GM12872 (cell line): Measurements from ENCODE around the gene INSYN2A.

Source experiments
- TF ChIP-seq, protein P1 (sequence below): IDR thresholded peaks from 3 replicates; pipeline ENCODE4 v1.5.1; 2011; ENCODE audit warnings: low read depth, mild to moderate bottlenecking, low read length, moderate library complexity; ENCODE audit not compliant: insufficient read depth

Gene INSYN2A

DNA sequence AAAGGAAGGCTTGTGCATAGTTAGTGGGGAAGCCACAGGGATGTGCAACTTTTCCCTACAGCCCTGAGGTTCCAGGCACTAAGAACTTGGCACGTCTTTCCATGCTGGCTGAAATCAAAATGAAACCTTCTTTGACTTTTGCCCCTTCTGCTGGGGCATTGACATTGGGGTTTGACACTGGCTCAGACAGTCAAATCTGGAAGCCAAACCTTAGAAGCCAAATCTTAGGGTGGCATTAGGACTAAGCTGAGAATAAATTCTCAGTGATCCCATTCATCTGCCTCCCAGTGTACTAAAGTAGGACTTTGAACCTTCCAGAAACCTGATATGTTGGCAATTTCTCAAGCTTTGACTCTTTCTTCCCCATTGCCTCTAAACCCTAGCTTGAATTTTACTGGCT, 31.3 kb upstream of the INSYN2A start:
- TF ChIP-seq, protein P1, sequence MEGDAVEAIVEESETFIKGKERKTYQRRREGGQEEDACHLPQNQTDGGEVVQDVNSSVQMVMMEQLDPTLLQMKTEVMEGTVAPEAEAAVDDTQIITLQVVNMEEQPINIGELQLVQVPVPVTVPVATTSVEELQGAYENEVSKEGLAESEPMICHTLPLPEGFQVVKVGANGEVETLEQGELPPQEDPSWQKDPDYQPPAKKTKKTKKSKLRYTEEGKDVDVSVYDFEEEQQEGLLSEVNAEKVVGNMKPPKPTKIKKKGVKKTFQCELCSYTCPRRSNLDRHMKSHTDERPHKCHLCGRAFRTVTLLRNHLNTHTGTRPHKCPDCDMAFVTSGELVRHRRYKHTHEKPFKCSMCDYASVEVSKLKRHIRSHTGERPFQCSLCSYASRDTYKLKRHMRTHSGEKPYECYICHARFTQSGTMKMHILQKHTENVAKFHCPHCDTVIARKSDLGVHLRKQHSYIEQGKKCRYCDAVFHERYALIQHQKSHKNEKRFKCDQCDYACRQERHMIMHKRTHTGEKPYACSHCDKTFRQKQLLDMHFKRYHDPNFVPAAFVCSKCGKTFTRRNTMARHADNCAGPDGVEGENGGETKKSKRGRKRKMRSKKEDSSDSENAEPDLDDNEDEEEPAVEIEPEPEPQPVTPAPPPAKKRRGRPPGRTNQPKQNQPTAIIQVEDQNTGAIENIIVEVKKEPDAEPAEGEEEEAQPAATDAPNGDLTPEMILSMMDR, result no peak

DNA sequence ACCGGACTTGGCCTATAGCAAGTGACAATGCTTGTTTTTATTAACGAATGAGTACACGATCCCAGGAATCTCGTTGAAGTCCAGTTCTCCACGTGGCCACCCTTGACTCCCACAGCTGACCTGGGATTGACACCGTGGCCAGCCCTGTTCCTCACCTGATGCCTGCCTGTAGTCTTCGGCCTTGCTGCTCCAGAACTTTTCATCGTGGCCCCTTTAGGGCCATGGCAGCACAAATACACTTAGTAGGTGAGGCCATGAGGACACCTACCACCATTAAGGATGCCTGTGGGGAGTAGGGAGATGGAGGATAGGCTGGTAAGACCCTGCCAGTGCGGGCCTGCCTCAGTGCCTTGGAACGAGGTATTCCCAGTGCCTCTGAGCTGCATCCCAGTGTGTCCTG, 30.6 kb upstream of the INSYN2A start:
- TF ChIP-seq, protein P1, result no peak

DNA sequence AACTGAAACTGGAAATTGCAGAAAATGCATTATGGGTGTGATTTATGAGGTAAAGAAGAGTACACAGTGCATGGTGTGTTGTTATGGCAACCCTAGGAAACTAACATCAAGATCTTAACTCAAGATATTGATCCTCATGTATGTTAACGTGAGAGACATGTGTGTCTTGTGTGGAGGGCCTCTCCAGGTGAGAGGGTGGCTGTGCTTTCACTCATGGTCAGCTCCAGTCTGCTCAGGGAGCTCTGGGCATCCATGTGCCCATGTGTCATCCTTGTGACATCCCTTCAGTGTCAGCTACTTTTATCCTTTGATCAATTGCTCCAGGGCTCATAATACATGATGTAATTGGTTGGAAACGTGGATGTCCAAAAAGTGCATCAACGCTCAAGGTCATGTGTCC, 24.9 kb upstream of the INSYN2A start:
- TF ChIP-seq, protein P1, result no peak

DNA sequence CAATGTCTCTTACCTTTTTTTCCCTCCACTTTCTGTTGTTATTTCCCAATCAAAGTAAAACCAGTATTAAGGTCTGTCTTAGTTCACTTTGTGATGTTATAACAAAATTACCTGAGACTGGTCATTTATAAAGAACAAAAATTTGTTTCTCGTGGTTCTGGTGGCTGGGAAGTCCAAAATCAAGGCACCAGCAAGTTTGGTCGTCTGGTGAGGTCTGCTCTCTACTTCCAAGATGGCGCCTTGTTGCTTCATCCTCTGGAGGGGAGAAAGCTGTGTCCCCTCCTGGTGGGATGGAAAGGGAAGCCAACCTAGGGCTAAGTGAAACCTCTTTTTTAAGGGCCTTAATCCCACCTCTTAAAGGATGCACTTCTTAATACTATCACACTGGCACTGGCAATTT, 22.3 kb upstream of the INSYN2A start:
- TF ChIP-seq, protein P1, result no peak

DNA sequence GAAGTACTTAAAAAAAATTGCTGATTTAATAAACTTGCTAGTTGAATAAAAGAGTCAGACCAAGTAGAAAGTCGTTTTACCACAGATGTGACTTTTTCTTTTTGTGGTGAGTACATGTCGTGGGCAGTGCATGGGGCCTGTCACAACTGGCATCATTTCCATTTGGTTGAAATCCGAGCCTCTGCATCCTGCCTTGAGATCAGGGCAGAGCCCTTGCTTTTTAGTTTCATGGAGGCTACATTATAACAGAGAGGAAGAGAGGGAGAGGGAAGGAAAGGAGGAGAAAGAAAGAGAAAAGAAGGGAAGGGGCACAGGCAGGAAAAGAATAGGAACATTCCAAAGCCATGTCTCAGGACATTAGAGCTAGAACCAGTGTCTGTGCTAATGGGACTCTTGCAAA, 20.4 kb upstream of the INSYN2A start:
- TF ChIP-seq, protein P1, result no peak

DNA sequence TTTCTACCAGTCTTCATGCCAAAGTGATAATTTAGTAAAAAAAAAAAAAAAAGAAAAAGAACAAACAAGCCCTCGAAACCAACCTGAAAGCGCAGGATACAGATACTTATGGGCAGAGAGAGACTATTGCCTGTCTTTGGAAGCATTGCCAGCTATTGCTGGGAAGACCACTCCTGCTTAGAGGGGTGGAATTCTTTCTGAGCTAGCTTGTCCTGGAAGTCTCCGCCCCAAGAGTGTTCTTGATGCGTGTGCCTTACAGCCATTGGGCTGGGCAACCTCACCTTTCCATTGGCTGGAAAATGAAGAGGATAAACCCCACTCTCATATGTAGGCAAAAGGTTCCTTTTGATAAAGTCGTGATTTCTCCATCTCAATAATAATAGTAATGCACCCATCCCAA, 19.9 kb upstream of the INSYN2A start:
- TF ChIP-seq, protein P1, result no peak

DNA sequence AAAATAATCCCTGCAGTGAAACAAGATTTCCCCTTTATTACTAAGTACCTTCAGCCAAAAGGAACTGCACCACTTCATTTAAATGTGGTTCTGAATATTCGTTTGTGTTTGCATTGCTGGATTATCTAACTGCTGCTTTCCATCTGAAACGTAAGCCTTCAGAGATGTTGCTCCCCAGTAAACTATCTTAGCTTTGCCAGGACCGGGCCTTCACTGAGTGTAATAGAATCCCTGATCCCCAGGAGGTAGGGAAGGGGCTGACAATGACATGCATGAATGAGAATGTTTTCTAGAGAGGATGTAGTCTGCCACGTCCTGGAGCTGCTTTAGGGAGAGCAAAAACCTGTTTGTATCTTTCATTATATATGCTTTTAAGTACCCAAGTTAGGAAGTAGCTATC, 19.5 kb upstream of the INSYN2A start:
- TF ChIP-seq, protein P1, result no peak

DNA sequence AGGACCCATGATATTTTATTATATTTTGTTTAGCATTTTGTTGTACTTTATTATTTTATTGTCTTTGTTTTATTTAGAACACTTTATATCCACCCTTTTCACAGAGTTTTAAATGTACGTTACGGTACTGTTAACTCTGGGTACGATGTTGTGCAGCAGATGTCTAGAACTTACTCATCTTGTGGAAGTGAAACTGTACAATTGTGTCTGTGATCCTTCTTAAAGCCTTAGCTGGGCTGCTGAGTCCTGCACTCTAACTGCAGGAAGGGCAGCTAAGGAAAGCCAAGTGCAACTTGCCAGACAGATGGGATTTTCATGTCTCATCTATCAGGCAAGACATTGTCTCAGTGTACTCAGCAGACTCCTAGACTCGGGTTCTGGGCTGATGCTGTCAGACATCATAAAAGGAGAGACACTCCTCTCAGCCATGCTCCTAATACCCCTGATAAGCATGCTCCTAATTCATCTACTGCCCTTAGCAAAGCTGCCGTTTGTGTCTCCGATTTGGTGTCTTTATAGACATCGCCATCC, 14.6 kb upstream of the INSYN2A start:
- TF ChIP-seq, protein P1, result no peak
